Lower leg skin (tissue), 4 donors: ENCODE measurements around the gene CNGA4. TPM values are rescaled to one million over a fixed set of nuclear protein-coding genes. Genes with fewer than 3 reads are reported as not detected.

Experiments used
- DNase-seq, 2 donors: peaks; one replicate each; pipeline ENCODE4 v3.0.0-alpha.2; 2019; ENCODE audit warnings: low spot score in 2 of 2
- H3K4me3 ChIP-seq: fragments of 200-600 bp; sonication (generic); 2 replicates; pipeline ENCODE4 v1.5.1; 2017; ENCODE audit warnings: mild to moderate bottlenecking, low read depth; ENCODE audit not compliant: poor library complexity, severe bottlenecking
- POLR2A ChIP-seq, 2 donors: fragments of 450-650 bp; IDR thresholded peaks; one replicate each; pipeline ENCODE4 v1.6.1; 2016 to 2017; ENCODE audit warnings: antibody characterized with exemption in 2 of 2, mild to moderate bottlenecking in 1 of 2, moderate library complexity in 1 of 2
- WGBS, 2 donors: methylation state at CpG; one replicate each; pipeline ENCODE4 v1.1.5; 2018; 5-methylcytosine and 5-hydroxymethylcytosine counted together
- intact Hi-C: fragments of 100-400 bp; cut with DNase I; formaldehyde crosslinking; loops from one replicate; pipeline ENCODE4 v1.15.0; 2023; ENCODE audit warnings: low total_unique reads
- total RNA-seq, 4 donors: library from RNA; depleted of rRNA; stranded (reverse); fragments of >200 nt; gene quantifications; one replicate each; pipeline ENCODE4 v1.1.0, GENCODE V29; 2016
- TF ChIP-seq, protein P1 (sequence below), 3 donors: fragments of 450-650 bp; IDR thresholded peaks; one replicate each; pipeline ENCODE4 v1.5.1; 2016; ENCODE audit warnings: antibody characterized with exemption in 3 of 3, mild to moderate bottlenecking in 3 of 3, moderate library complexity in 2 of 3

The CNGA4 gene
- total RNA-seq, 4 donors from 2014 or later, result not detected

DNA sequence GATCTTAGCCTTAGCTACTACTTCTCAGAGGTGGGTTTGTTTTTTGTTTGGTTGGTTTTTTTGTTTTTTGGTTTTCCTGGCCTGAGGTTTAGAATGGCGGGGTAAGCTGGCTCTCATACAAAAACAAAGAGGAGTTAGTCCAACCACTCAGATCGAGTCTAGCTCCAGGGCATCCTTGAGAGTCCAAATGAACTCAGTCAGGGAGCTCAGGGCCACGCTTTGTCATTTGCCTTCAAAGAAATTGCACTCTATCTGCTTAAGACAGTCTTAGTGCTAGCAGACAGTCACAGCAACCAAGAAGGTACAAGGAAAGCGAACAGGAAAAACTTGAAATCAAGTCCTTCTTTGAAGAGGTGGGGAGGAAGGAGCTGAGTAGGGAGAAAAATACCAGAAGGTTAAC, 22.4 kb upstream of the CNGA4 start:
- TF ChIP-seq, protein P1, sequence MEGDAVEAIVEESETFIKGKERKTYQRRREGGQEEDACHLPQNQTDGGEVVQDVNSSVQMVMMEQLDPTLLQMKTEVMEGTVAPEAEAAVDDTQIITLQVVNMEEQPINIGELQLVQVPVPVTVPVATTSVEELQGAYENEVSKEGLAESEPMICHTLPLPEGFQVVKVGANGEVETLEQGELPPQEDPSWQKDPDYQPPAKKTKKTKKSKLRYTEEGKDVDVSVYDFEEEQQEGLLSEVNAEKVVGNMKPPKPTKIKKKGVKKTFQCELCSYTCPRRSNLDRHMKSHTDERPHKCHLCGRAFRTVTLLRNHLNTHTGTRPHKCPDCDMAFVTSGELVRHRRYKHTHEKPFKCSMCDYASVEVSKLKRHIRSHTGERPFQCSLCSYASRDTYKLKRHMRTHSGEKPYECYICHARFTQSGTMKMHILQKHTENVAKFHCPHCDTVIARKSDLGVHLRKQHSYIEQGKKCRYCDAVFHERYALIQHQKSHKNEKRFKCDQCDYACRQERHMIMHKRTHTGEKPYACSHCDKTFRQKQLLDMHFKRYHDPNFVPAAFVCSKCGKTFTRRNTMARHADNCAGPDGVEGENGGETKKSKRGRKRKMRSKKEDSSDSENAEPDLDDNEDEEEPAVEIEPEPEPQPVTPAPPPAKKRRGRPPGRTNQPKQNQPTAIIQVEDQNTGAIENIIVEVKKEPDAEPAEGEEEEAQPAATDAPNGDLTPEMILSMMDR (IDR thresholded peaks at IDR 0.05), result no peak
- no peak for TF ChIP-seq POLR2A (IDR thresholded peaks at IDR 0.05)
- no peak for DNase-seq
- intact Hi-C loops, result no loop called here
- H3K4me3 ChIP-seq, result no peak overlapping the region
- 71 to 75% methylated on average over 4 of the region's 4 CpGs for WGBS, 2 donors

DNA sequence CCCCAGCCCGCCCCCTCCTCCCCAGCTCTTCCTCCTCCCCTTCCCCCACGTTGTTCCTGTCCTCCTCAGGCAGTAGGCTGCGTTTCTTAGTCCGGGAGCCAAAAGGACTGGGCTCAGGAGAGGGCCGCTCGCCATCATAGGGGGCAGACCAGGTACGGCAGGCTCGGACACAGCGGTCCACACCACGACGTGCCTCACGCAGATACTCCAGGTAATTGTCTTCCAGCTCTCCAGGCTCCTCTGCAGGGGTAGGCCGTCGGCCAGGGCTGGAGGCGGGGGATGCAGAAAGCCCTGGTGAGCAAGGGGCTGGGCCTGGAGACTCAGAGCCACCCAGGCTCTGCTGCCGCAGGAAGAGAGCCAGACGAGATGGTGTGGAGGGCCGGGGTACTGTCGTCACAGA, 21.2 kb upstream of the CNGA4 start:
- intact Hi-C loops, result no loop called here
- TF ChIP-seq, protein P1 (IDR thresholded peaks at IDR 0.05), result no peak
- TF ChIP-seq POLR2A (IDR thresholded peaks at IDR 0.05), result no peak
- no peak overlapping the region for H3K4me3 ChIP-seq
- DNase-seq, result no peak
- WGBS, 2 donors, result 86 to 88% methylated on average over 18 to 19 of the region's 19 CpGs

DNA sequence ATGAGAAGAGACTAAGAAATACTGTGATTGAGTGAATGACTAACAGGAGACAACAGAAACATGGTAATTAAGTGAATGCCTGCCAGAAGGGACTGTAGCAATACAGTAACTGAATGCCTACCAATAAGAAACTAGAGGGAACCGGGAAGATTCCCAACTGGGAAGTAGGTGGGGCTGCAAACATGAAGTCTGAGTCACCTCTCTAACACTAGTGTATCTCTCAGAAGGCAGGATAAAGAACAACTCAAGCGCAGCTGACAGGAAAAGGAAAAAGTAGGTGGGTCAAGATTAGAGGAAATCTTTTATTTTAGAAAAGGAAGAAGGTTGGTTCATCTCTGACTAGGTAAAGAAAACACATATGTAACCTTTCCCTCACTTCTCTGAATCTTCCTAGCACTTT, 19.5 kb upstream of the CNGA4 start:
- no peak overlapping the region for H3K4me3 ChIP-seq
- no peak for TF ChIP-seq POLR2A (IDR thresholded peaks at IDR 0.05)
- TF ChIP-seq, protein P1 (IDR thresholded peaks at IDR 0.05), result no peak
- intact Hi-C loops, result no loop called here
- WGBS, 2 donors, result 12 to 13% methylated on average over 2 of the region's 2 CpGs
- DNase-seq, result peak in 1 of 2 donors; percentile 82

DNA sequence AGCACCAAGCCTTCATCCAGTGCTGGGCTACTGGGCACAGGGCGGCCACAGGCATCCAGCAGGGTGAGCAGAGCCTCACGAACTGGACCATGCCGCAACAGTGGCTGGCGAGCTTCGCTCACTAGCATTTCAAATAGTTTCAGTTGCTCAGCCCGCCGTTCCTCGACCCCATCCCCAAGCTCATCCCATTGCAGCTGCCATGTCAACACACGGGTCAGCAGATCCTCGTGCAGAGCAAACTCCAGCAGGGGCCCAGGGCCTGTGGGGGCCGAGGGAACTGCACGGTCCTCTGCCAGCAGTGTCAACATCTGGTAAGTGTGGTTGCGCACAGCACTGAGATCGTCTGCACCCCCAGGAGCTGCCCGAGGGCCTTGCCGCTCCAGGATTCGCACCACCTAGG, 15.0 kb upstream of the CNGA4 start:
- WGBS, 2 donors, result 96 to 98% methylated on average over 17 of the region's 17 CpGs
- no peak for DNase-seq
- no peak for TF ChIP-seq POLR2A (IDR thresholded peaks at IDR 0.05)
- TF ChIP-seq, protein P1 (IDR thresholded peaks at IDR 0.05), result no peak
- no peak overlapping the region for H3K4me3 ChIP-seq
- intact Hi-C loops, result no loop called here

DNA sequence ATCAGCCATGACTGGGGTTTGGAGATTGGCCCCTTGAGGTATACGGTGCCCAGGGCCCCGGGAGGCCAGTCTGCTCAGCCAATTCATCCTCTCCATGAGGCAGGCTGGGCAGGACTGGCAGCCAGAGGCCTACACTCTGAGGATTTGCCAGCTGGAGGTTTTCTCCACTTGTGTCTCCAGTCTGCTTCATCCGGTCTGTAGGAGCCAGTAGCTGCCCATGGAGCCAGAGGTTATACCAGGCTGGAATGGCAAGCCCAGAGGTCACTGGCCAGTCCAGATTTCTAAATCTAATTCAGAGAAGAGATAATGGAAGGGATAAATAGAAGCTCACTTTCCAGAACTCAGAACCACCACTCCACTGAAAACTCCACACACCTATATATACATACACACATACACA, 14.5 kb upstream of the CNGA4 start:
- 96 to 100% methylated on average over 3 of the region's 3 CpGs for WGBS, 2 donors
- no peak for TF ChIP-seq POLR2A (IDR thresholded peaks at IDR 0.05)
- TF ChIP-seq, protein P1 (IDR thresholded peaks at IDR 0.05), result no peak
- H3K4me3 ChIP-seq, result no peak overlapping the region
- intact Hi-C loops, result no loop called here
- no peak for DNase-seq

DNA sequence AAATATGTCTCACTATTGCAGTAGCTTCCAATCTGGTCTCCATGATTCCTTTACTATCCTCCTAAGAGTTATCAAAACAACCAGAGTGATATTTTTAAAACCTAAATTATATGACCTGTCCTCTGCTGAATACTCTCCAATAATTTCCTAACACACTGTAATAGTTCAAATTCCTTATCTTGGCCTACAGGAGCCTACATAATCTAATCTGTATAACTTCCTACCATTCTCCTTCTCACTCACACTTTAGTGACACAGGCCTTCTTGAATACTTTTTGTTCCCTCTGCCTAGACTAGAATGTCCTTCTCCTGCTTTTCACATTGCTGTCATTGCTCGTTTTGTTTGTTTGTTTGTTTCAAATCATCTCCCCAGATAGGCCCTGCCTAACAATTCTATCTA, 13.9 kb upstream of the CNGA4 start:
- DNase-seq, result no peak
- no peak overlapping the region for H3K4me3 ChIP-seq
- intact Hi-C loops, result no loop called here
- TF ChIP-seq, protein P1 (IDR thresholded peaks at IDR 0.05), result no peak
- TF ChIP-seq POLR2A (IDR thresholded peaks at IDR 0.05), result no peak
- WGBS, 2 donors, result 74 to 76% methylated on average over 1 of the region's 1 CpG
